GM12892 (cell line): ENCODE results near the gene LGI4.
A peak's percentile ranks its signal among the peaks of the same experiment; 100 is the strongest.

Experiments used
- DNase-seq: peaks from one replicate; pipeline ENCODE4 v3.0.0; 2011; ENCODE audit not compliant: insufficient read length
- FAIRE-seq: peaks from 2 replicates; lab custom pipeline; 2011; peaks lifted over from hg19 to GRCh38; lab: Jason Lieb, UNC
- POLR2A ChIP-seq: IDR thresholded peaks from 2 replicates; pipeline ENCODE4 v1.6.1; 2011; ENCODE audit warnings: low read depth, low read length, control low read depth
- POLR2AphosphoS5 ChIP-seq: IDR thresholded peaks from 2 replicates; pipeline ENCODE4 v1.6.1; 2011; ENCODE audit warnings: low read depth, low read length, control low read depth
- TAF1 ChIP-seq: IDR thresholded peaks from 2 replicates; pipeline ENCODE4 v1.6.1; 2011; ENCODE audit warnings: low read depth, mild to moderate bottlenecking, control low read depth, low read length, borderline replicate concordance

The LGI4 gene

DNA sequence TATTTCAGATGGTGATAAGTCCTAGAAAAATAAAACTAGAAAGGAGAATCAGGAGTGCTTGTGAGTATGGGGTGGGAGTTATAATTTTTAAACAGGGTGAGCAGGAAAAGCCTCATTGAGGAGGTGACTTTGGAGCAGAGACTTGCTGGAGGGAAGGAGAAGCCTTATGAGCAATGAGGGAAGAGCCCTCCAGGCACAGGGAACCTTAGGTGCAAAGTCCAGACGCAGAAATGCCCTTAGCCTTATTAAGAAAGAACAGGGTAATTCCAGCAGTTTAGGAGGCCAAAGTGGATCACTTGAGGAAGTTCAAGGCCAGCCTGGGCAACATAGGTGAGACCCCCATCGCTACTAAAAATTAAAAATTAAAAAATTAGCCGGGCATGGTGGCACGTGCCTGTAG lies 40.2 kb downstream of the LGI4 start:
- DNase-seq (no peak), FAIRE-seq (no peak)
- no peak for TF ChIP-seq POLR2A
- TF ChIP-seq POLR2AphosphoS5: no peak
- TF ChIP-seq TAF1: no peak

DNA sequence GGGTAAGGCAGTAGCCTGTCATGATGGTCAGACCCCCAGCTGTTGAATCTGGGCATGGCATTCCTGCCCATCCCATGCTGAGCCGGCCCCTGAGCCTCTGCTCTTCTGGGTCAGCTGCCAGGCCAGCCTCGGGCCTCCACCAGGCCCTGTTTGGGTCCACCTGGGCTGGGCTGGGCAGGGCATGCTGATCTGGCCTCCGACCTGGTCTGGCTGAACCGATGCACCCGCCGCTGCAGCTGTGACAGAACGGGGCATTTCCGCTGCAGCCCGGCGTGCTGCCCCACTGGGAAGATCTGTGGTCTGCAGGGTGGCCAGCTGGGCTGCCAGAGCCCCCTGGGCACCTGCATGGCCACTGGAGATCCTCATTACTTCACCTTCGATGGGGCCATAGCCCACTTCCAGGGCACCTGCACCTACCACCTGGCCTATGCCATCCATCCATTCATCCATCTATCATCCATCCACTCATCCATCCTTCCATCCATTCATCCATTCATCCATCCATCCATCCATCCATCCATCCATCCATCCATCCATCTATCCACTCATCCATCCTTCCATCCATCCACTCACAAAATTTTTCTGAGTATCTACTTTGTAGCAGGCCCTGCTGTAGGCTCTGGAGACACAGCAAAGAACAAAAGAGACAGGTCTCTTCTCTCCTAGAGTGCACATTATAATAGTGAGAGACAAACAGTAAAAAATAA lies 40.8 kb downstream of the LGI4 start:
- no peak for FAIRE-seq
- no peak for TF ChIP-seq POLR2AphosphoS5
- no peak for TF ChIP-seq TAF1
- no peak for TF ChIP-seq POLR2A
- DNase-seq: no peak

DNA sequence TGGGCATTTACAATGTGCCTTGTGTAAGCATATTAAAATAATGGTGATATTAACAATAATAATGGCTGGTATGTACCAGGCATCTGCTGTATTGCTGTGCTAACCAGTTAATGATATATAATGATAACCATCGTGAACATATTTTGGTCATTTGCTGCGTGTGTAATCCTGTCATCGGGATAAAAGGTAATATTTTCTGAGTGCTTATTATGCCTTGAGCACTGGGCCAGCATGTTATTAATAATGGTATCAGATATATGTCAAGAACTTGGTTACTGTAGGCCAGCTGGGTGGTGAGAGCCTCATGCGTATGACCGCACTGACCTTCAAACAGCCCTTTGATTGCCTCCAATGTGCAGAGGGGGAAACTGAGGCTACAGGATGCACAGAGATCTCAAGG lies 41.4 kb downstream of the LGI4 start:
- FAIRE-seq (no peak), DNase-seq (no peak)
- TF ChIP-seq TAF1 (no peak), POLR2AphosphoS5 (no peak), POLR2A (no peak)

DNA sequence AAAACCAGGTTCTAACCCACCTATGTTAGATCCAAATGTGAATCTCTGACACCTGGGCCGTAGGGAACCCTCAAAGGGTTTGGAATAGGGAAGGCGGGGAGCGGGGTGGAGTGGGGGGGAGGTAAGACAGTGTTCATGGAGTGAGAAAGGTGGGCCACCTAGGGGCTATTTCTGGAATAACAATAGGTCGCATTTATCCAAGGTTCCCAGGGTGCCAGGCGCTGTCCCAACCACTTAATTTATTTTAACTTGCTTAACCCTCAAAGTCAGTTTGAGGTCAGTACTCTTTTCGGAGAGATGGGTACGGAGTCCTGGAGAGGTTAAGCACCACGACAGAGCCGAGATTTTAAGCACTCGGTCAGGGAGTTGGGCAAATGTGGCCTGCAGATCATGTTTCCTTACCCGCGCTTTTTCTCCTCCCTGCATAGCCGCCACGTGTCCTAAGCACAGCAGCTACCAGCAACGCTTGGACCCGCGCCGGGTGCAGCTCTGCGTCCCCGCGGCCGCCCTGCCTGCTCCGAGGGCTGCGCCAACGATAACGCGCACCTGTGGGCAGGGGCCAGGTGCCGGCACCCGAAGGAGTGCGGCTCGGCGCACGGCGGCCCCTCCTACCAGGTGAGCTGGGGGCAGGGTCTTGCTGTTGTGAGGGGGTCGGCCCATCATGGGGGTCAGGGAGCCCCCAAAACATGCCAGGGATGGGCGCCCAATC lies 44.2 kb downstream of the LGI4 start:
- no peak for FAIRE-seq
- DNase-seq: peak; percentile 63
- TF ChIP-seq POLR2A: no peak

DNA sequence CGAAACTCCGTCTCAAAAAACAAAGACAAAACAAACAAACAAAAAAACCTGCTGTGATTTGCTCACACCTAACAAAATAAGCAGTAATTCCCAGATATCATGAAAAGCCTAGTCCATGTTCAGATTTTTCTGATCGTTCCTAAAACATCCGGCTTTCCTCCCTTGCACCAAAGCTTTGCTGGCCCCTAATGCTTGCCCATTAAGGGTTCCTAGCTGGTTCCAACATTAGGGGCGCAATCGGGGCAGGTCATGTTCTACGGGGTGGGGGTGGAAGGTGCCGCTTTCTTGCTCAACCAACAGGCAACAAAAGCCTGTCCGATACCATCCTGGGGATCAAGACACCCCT lies 44.7 kb downstream of the LGI4 start:
- FAIRE-seq (no peak), DNase-seq (no peak)

DNA sequence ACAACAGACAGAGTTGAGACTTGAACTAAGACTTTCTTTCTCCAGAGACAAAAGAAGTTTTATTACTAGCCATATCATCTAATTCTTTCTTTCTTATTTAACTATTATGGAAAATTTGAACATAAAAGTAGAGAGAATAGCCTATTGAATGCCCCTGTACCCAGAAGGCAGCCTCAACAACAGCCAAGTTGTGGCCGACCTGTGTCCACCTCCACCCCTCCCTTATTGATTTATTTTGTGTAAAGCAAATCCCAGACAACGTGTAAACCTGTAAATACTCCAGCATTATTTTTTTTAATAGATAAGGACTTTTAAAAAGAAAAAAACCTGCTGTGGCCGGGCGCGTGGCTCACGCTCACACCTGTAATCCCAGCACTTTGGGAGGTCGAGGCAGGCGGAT lies 45.3 kb downstream of the LGI4 start:
- no peak for FAIRE-seq
- DNase-seq: no peak

More for the DNA sequence above, 44.7 kb downstream of the LGI4 start:
- no peak for TF ChIP-seq POLR2A
- no peak for TF ChIP-seq POLR2AphosphoS5
- no peak for TF ChIP-seq TAF1

DNA sequence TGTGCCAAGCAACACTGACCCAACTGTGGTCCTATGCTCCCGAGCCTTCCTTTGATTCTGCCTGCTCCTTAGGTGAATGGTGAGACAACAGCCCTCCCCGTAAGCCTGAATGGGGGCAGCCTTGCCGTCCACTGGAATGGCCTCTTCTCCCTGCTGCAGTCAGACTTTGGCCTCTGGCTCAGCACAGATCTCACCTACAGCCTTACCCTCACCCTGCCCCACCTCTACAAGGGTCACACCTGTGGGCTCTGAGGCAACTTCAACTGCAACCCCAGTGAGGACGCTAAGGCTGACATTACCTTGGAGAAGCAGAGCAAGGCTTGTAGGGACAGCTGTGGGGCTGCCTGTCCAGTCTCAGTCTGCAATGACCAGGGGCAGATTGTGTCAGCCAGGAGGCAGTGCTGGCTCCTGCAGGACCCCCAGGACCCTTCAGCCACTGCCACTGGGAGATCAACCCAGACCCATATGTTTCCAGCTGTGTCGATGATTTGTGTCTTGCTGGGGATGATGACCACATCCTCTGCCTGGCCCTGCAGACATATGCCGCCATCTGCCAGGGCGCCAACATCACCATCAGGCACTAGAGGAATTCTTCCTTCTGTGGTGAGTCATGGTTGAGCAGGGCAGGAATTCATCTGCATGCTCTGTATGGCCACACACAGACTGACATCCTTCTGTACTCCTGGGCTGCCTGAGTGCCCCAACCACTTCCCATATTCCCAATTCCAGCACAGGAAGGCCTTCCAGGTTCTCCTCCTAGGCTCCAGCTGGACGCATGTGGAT lies 46.5 kb downstream of the LGI4 start:
- FAIRE-seq (no peak), DNase-seq (no peak)
- no peak for TF ChIP-seq POLR2A
- TF ChIP-seq POLR2AphosphoS5: no peak
- no peak for TF ChIP-seq TAF1

More for the DNA sequence above, 45.3 kb downstream of the LGI4 start:
- TF ChIP-seq POLR2A: no peak
- no peak for TF ChIP-seq POLR2AphosphoS5
- no peak for TF ChIP-seq TAF1

DNA sequence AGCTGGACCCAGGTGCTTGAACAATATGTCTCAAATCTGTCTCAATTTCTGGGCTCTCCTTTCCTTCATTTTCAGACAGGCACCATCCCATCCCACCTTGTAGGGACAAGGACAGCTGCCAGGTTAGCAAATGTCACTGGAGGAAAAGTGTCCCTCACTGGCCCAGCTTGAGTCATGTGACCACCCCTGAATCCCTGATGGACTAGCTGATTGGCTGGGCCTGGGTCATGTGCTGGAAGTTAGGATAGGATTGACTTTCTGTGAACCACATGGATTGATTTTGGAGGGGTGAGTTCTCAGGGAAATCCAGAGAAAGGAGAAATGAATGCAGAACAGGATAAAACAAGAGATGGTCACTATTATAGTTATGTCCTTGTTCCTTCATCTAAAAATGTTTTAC lies 47.5 kb downstream of the LGI4 start:
- FAIRE-seq: no peak
- DNase-seq: no peak
- no peak for TF ChIP-seq TAF1
- TF ChIP-seq POLR2AphosphoS5: no peak
- TF ChIP-seq POLR2A: no peak

DNA sequence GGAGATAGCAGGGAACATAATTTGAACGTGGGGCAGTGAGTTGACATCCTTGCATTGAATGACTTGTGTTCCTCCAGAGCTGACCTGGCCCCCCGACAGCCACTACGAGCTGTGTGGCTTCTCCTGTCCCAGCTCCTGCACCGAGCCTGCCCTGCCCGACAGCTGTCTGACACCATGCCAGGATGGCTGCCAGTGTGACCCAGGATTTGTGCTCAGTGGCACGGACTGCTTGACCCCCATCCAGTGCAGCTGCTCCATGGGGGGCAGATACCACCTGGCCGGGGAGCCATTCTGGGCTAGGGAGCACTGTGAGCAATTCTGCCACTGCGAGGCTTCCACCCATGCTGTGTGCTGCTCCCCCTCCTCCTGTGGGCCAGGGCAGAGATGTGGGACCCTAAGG lies 48.4 kb downstream of the LGI4 start:
- DNase-seq: no peak
- no peak for TF ChIP-seq POLR2A
- TF ChIP-seq POLR2AphosphoS5: no peak
- TF ChIP-seq TAF1: no peak
- FAIRE-seq: no peak

DNA sequence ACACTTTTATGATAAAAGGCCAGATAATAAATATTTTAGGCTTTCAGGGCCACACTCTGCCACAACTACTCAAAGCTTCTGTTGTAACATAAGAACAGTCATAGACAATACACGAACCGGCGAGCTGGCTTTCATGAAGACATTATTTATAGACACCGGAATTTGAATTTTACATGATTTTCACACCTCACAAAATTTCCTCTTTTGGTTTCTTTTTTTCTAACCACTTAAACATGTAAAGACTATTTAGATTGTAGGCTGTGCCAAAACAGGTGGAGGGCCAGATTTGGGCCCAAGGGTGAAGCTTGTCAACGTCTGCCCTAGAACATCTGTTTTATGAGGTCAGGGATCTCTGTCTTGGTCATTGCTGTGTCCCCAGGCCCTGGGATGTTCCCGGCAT lies 48.9 kb downstream of the LGI4 start:
- FAIRE-seq (no peak), DNase-seq (no peak)
- TF ChIP-seq TAF1 (no peak), POLR2AphosphoS5 (no peak), POLR2A (no peak)

DNA sequence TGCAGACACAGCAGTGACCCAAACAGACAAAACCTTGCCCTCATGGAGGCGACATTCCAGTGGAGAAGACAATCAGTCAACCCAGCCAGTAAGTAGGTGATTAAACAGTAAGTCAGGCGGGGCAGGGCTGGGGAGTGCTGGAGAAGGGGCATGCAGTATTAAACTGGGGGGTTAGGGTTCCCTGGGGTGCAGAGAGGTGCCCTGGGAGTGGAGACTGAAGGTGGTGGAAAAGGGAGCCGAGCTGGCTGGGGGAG lies 50.4 kb downstream of the LGI4 start:
- no peak for TF ChIP-seq TAF1
- no peak for TF ChIP-seq POLR2A
- TF ChIP-seq POLR2AphosphoS5: no peak

More for the DNA sequence above, 50.4 kb downstream of the LGI4 start:
- FAIRE-seq (no peak), DNase-seq (no peak)
